HUES64 (cell line): Measurements from ENCODE around the gene POU5F1.
A peak's percentile ranks its signal among the peaks of the same experiment; 100 is the strongest.
"Not testable (repeated sequence)": the region's sequence is repeated elsewhere in the genome, so short reads cannot be mapped to it uniquely, and the experiment has no call there.

Experiments used
- H3K27ac ChIP-seq: 2 replicates; pipeline ENCODE4 v1.7.0; 2013; ENCODE audit warnings: low read depth, low read length, inconsistent platforms
- H3K27me3 ChIP-seq: 2 replicates; pipeline ENCODE4 v1.6.1; 2013; ENCODE audit warnings: mild to moderate bottlenecking, low read length; ENCODE audit not compliant: insufficient read depth
- H3K36me3 ChIP-seq: 2 replicates; pipeline ENCODE4 v1.6.1; 2013; ENCODE audit warnings: mild to moderate bottlenecking, low read length; ENCODE audit not compliant: insufficient read depth
- H3K4me1 ChIP-seq: 2 replicates; pipeline ENCODE4 v1.6.1; 2013; ENCODE audit warnings: mild to moderate bottlenecking, low read length, moderate library complexity; ENCODE audit not compliant: insufficient read depth
- H3K4me3 ChIP-seq: 2 replicates; pipeline ENCODE4 v1.5.1; 2013; ENCODE audit warnings: mild to moderate bottlenecking, low read length, moderate library complexity
- H3K9ac ChIP-seq: 2 replicates; pipeline ENCODE4 v1.6.1; 2013; ENCODE audit warnings: mild to moderate bottlenecking, low read depth, low read length
- H3K9me3 ChIP-seq: 2 replicates; pipeline ENCODE4 v1.6.1; 2013; ENCODE audit warnings: low read depth, low read length; ENCODE audit not compliant: insufficient read depth
- WGBS: fragments of 150-250, 120-280 bp; methylation state at CpG from one replicate; pipeline ENCODE4 v1.1.7; 2013; ENCODE audit warnings: missing lambda C conversion rate; 5-methylcytosine and 5-hydroxymethylcytosine counted together

Gene POU5F1

GRCh38 chr6:31173406-31173805 is 2.9 kb upstream of the POU5F1 start:
- Histone ChIP-seq H3K4me3 (peak overlapping the region; percentile 51), H3K9ac (peak overlapping the region; percentile 86), H3K27me3 (peaks cover 7% of the 10 kb centered on the region; the same call in 1 of the 2 replicates), H3K9me3 (no peaks in the 10 kb centered on the region), H3K36me3 (no peaks in the 10 kb centered on the region; the same call in 1 of the 2 replicates), H3K27ac (peak overlapping the region; percentile 99), H3K4me1 (peaks cover 36% of the 10 kb centered on the region)
- WGBS, result 22% methylated on average over 3 of the region's 3 CpGs

DNA sequence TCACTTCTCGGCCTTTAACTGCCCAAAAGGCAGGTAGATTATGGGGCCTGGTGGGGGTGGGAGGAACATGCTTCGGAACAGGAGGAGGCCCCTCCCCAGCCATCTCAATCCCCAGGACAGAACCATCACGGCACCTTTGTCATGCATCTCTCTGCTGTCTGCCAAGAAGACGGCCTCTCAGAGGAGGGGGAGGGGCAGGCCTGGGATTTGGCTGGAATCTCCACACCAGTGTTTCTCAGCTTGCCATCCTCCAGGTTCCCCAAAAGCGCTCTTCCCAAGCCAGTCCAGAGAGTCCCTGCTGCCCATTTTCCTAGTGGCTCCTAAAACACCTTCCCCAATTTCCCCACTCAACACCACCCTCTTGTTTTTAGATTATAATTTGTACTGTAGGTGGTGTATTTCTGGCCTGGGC is 2.5 kb upstream of the POU5F1 start:
- 4% methylated on average over 5 of the region's 5 CpGs for WGBS
- H3K9me3 ChIP-seq, result no peaks in the 10 kb centered on the region
- peaks cover 37% of the 10 kb centered on the region for H3K4me1 ChIP-seq
- H3K4me3 ChIP-seq, result peak overlapping the region; percentile 51
- peaks cover 7% of the 10 kb centered on the region; the same call in 1 of the 2 replicates for H3K27me3 ChIP-seq
- peaks cover 1% of the 10 kb centered on the region; the same call in 1 of the 2 replicates for H3K36me3 ChIP-seq
- H3K9ac ChIP-seq, result peak overlapping the region; percentile 86
- peak overlapping the region; percentile 99 for H3K27ac ChIP-seq

DNA sequence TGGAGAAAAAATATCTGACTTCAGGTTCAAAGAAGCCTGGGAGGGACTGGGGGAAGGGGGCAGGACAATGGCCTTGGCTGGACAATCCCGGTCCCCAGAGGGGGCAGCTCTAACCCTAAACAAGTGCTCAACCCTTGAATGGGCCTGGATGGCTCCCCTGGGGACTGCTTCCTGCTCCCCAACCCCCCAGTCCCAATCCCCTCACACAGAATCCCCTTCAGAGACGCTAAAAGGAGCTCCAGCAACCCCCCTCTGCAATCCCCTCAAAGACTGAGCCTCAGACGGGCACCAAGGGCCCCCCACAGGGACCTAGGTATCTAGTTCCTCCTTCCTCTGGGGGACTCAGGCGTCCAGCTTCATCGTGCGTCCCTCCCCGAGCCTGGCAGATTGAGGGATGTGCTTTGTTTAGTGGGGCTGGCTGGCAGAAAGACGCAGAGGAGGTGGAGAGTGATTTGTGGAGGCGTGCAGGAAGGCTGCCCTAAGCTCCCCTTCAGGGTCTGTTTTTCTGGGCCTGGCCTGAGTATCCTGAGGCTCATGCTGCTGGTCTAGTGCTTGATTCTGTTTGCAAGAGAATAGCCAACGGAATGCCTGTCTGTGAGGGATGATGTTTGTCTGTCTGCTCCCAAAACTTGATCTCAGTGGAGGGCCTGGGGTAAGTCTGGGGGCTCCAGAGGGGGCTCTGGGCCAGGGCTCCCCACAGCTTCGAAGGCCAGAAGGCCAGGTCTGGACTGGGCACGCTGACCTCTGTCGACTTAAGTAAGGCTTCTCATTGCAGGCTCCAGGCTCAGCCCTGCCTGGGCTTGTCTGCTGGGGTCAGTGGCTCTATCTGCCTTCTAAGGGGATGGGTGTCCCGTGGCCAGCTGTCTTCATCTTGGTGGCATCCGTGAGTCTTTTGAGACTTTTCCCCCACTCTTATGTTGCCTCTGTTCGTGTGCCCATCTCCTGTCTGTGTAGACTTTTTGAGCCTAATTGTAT is 1.7 kb upstream of the POU5F1 start:
- Histone ChIP-seq H3K9me3 (no peaks in the 10 kb centered on the region), H3K4me3 (peak overlapping the region; percentile 51), H3K4me1 (peaks cover 37% of the 10 kb centered on the region), H3K27ac (peak overlapping the region; percentile 99), H3K36me3 (peaks cover 4% of the 10 kb centered on the region; the same call in 1 of the 2 replicates), H3K27me3 (peaks cover 7% of the 10 kb centered on the region; the same call in 1 of the 2 replicates), H3K9ac (peak overlapping the region; percentile 86)
- WGBS, result 5% methylated on average over 16 of the region's 16 CpGs

DNA sequence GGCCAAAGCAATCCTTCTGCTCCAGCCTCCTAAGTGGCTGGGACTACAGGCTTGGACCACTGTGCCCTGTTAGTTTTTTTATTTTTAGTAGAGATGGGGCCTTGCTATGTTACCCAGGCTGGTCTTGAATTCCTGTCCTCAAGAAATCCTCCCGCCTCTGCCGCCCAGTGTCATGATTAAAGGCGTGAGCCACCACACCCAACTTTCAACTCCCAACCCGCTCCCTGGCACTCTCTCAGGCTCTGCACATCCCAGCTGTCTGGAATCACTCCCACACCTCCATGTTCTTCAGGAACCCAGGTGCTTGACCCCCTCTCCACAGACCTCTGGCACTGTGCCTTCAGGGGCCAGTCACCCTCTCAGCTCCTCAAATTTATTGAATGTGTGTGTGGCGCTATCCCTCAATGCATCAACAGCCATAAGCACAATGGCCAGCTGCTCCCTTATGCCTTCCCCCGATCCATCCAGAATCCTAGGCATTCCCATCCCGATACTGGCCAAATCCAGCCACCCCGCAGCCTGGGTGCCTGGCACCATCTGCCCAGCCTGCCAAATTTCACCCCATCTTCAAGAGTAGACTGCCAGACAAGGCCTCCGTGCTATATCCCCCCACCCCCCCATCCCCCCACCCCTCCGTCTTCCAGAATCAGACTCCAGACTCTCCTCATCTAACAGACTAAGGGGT is 647 bp upstream of the POU5F1 start:
- Histone ChIP-seq H3K9ac (peak overlapping the region; percentile 86), H3K27ac (peak overlapping the region; percentile 99), H3K4me3 (peak overlapping the region; percentile 79), H3K27me3 (peaks cover 7% of the 10 kb centered on the region; the same call in 1 of the 2 replicates), H3K4me1 (peaks cover 44% of the 10 kb centered on the region), H3K9me3 (no peaks in the 10 kb centered on the region), H3K36me3 (peaks cover 11% of the 10 kb centered on the region)
- 29% methylated on average over 9 of the region's 10 CpGs for WGBS

DNA sequence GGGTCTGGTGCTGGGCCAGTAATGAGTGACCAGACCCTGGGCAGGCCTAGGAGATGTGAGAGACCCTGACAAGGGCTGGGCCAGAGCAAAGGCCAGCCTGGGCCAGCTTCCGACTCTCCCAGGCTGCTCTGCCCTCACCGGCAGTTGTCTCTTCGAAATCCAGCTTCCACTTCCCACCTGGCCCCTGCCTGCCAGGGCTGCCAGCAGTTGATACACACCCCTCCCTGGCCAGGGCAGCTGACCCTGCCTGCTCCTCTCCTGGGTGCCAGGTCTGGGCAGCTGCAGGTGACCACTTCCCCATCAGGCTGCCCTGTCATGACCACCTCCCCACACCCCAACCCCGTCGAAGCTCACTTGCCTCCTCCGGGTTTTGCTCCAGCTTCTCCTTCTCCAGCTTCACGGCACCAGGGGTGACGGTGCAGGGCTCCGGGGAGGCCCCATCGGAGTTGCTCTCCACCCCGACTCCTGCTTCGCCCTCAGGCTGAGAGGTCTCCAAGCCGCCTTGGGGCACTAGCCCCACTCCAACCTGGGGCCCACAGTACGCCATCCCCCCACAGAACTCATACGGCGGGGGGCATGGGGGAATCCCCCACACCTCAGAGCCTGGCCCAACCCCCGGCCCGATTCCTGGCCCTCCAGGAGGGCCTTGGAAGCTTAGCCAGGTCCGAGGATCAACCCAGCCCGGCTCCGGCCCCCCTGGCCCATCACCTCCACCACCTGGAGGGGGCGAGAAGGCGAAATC is 453 bp downstream of the POU5F1 start:
- Histone ChIP-seq H3K9ac (peak overlapping the region; percentile 68), H3K36me3 (peaks cover 22% of the 10 kb centered on the region), H3K4me3 (peak overlapping the region; percentile 79), H3K4me1 (peaks cover 47% of the 10 kb centered on the region), H3K27ac (peak overlapping the region; percentile 99)
- not testable (repeated sequence) for H3K27me3 ChIP-seq, H3K9me3 ChIP-seq
- 7% methylated on average over 23 of the region's 23 CpGs for whole genome bisulfite sequencing

- no peaks in the 10 kb centered on the region for H3K9me3 ChIP-seq
- peak overlapping the region; percentile 79 for H3K4me3 ChIP-seq
- peak overlapping the region; percentile 99 for H3K27ac ChIP-seq
- peaks cover 28% of the 10 kb centered on the region for H3K36me3 ChIP-seq
- peaks cover 43% of the 10 kb centered on the region for H3K4me1 ChIP-seq
- peaks cover 7% of the 10 kb centered on the region; the same call in 1 of the 2 replicates for H3K27me3 ChIP-seq
- 3% methylated on average over 9 of the region's 10 CpGs for WGBS
- peak overlapping the region; percentile 68 for H3K9ac ChIP-seq
Observed at GRCh38 chr6:31169123-31169857, 1.2 kb downstream of the POU5F1 start.

GRCh38 chr6:31168606-31169005 is 1.9 kb downstream of the POU5F1 start:
- 4% methylated on average over 3 of the region's 3 CpGs for WGBS
- H3K9ac ChIP-seq, result peak overlapping the region; percentile 68
- H3K4me3 ChIP-seq, result peak overlapping the region; percentile 79
- peaks cover 36% of the 10 kb centered on the region for H3K4me1 ChIP-seq
- H3K27me3 ChIP-seq, result peaks cover 7% of the 10 kb centered on the region; the same call in 1 of the 2 replicates
- no peaks in the 10 kb centered on the region for H3K9me3 ChIP-seq
- H3K36me3 ChIP-seq, result peaks cover 35% of the 10 kb centered on the region
- no peak overlapping the region for H3K27ac ChIP-seq

DNA sequence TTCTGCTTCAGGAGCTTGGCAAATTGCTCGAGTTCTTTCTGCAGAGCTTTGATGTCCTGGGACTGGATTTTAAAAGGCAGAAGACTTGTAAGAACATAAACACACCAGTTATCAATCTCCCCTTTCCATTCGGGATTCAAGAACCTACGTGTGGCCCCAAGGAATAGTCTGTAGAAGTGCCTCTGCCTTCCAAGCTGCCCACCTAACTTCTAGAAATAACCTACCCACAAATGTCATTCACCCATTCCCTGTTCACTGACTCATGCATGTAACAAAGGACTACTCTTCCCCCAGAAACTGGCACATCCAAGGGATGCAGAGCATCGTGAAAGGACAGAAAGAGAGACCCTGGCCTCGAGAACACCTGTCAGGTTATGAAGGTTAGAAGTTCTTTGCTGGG is 4.5 kb downstream of the POU5F1 start:
- Histone ChIP-seq H3K27me3 (peaks cover 5% of the 10 kb centered on the region; the same call in 1 of the 2 replicates), H3K36me3 (peaks cover 60% of the 10 kb centered on the region), H3K9ac (no peak overlapping the region), H3K9me3 (no peaks in the 10 kb centered on the region), H3K4me1 (peaks cover 21% of the 10 kb centered on the region), H3K27ac (no peak overlapping the region; the same call in 1 of the 2 replicates), H3K4me3 (0 out of 2 replicates have a peak overlapping the region, but pooled peaks have one; percentile 2)
- 80% methylated on average over 5 of the region's 5 CpGs for WGBS

DNA sequence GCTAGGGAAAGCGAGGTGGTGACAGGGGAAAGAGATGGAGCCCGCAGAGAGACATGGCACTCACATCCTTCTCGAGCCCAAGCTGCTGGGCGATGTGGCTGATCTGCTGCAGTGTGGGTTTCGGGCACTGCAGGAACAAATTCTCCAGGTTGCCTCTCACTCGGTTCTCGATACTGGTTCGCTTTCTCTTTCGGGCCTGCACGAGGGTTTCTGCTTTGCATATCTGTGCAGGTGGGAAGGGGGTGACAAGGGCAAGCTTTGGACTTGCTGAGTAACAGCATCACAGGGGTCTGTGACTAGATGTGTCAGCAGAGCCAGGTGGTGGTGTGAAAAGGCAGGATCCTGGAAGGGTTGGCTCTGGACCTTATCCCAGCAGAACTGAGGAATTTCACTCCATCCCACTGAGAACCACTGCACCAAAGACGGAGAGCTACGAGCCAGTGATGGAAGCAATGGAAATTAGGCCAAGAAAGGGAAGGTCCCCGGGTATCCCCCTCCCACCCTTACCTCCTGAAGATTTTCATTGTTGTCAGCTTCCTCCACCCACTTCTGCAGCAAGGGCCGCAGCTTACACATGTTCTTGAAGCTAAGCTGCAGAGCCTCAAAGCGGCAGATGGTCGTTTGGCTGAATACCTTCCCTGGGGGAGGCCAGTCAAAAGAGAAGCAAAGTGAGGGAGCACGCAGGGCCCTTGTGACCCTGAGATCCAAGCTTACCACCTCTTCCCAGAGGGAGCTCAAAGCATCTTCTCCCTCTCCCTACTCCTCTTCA is 5.2 kb downstream of the POU5F1 start:
- H3K27me3 ChIP-seq, H3K4me3 ChIP-seq, H3K9ac ChIP-seq, H3K9me3 ChIP-seq: not testable (repeated sequence)
- H3K4me1 ChIP-seq, result peaks cover 17% of the 10 kb centered on the region
- H3K27ac ChIP-seq, result peak overlapping the region; percentile 18; the same call in 1 of the 2 replicates
- WGBS, result 80% methylated on average over 17 of the region's 17 CpGs
- peaks cover 60% of the 10 kb centered on the region for H3K36me3 ChIP-seq
